MM.1S (cell line): ENCODE results near the gene RFPL1.

Experiments
- EZH2 ChIP-seq: fragments of 300-600 bp; sonication (generic); optimal IDR thresholded peaks from 2 replicates; pipeline ENCODE3; 2017; ENCODE audit warnings: low read depth, mild to moderate bottlenecking, antibody characterized with exemption, low read length, mixed read lengths
- EZH2phosphoT487 ChIP-seq: fragments of 300-600 bp; sonication (generic); IDR thresholded peaks from 2 replicates; pipeline ENCODE4 v1.6.1; 2018; ENCODE audit warnings: antibody characterized with exemption, low read length
- TF ChIP-seq, protein P1 (sequence below): fragments of 300-600 bp; sonication (generic); IDR thresholded peaks from 2 replicates; pipeline ENCODE4 v1.5.1; 2016; ENCODE audit warnings: antibody characterized with exemption, low read length, mixed read lengths

- TF ChIP-seq, protein P1, sequence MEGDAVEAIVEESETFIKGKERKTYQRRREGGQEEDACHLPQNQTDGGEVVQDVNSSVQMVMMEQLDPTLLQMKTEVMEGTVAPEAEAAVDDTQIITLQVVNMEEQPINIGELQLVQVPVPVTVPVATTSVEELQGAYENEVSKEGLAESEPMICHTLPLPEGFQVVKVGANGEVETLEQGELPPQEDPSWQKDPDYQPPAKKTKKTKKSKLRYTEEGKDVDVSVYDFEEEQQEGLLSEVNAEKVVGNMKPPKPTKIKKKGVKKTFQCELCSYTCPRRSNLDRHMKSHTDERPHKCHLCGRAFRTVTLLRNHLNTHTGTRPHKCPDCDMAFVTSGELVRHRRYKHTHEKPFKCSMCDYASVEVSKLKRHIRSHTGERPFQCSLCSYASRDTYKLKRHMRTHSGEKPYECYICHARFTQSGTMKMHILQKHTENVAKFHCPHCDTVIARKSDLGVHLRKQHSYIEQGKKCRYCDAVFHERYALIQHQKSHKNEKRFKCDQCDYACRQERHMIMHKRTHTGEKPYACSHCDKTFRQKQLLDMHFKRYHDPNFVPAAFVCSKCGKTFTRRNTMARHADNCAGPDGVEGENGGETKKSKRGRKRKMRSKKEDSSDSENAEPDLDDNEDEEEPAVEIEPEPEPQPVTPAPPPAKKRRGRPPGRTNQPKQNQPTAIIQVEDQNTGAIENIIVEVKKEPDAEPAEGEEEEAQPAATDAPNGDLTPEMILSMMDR = no peak
- TF ChIP-seq EZH2phosphoT487 (no peak), EZH2 (no peak)
Measured at GRCh38 chr22:29482253-29482652, 43.9 kb downstream of the RFPL1 start.
